Common myeloid progenitor, CD34-positive (primary cell): Measurements from ENCODE around the gene CD96.
A peak's percentile ranks its signal among the peaks of the same experiment; 100 is the strongest.

ENCODE experiments used
- CTCF ChIA-PET: fragments of 350-600 bp; sonication (Branson Sonifier 250); formaldehyde crosslinking; loops from one replicate; lab custom pipeline; 2021; ENCODE audit warnings: antibody characterized with exemption; lab: Charles Lee
- POLR2A ChIA-PET: fragments of 350-600 bp; sonication (Branson Sonifier 250); formaldehyde crosslinking; loops from one replicate; lab custom pipeline; 2021; ENCODE audit warnings: antibody characterized with exemption; lab: Charles Lee
- DNase-seq, 3 donors: peaks; one replicate each; pipeline versions ENCODE4 v3.0.0 to v3.0.0-alpha.2; 2013
- H3K27ac ChIP-seq, 2 experiments: 1 replicate in 1 of 2; 2 replicates in 1 of 2; pipeline ENCODE4 v1.7.0; 2013; ENCODE audit warnings: inconsistent platforms in 2 of 2, low read length in 2 of 2, mild to moderate bottlenecking in 2 of 2, low read depth in 1 of 2, moderate library complexity in 1 of 2; ENCODE audit not compliant: severe bottlenecking in 2 of 2, insufficient read depth in 1 of 2, poor library complexity in 1 of 2
- H3K27me3 ChIP-seq, 5 experiments: replicated peaks in 2 of 5; 1 replicate in 3 of 5; 2 replicates in 2 of 5; pipeline versions ENCODE4 v1.6.1 to v1.7.0; 2013; ENCODE audit warnings: low read length in 4 of 5, mild to moderate bottlenecking in 2 of 5, moderate library complexity in 2 of 5, inconsistent platforms in 1 of 5; ENCODE audit not compliant: insufficient read depth in 5 of 5, control insufficient read depth in 4 of 5
- H3K36me3 ChIP-seq, 4 experiments: 1 replicate in 2 of 4; 2 replicates in 2 of 4; pipeline versions ENCODE4 v1.6.1 to v1.7.0; 2013; ENCODE audit warnings: low read length in 3 of 4, control low read depth in 1 of 4, mild to moderate bottlenecking in 1 of 4; ENCODE audit not compliant: control insufficient read depth in 4 of 4, insufficient read depth in 4 of 4
- H3K4me1 ChIP-seq, 4 experiments: 1 replicate in 3 of 4; 2 replicates in 1 of 4; pipeline versions ENCODE4 v1.6.1 to v1.7.1; 2013; ENCODE audit warnings: low read length in 3 of 4, mild to moderate bottlenecking in 3 of 4, control low read depth in 1 of 4, inconsistent platforms in 1 of 4, moderate library complexity in 1 of 4; ENCODE audit not compliant: control insufficient read depth in 4 of 4, insufficient read depth in 4 of 4; ENCODE audit errors: control extremely low read depth in 1 of 4
- H3K4me3 ChIP-seq, 7 experiments: 1 replicate in 4 of 7; 2 replicates in 3 of 7; pipeline versions ENCODE4 v1.5.1 to v1.7.0; 2013; ENCODE audit warnings: mild to moderate bottlenecking in 7 of 7, low read length in 6 of 7, moderate library complexity in 6 of 7, inconsistent platforms in 2 of 7, low read depth in 2 of 7, control low read depth in 1 of 7; ENCODE audit not compliant: insufficient read depth in 4 of 7, control insufficient read depth in 1 of 7; ENCODE audit errors: extremely low read depth in 1 of 7
- H3K9me3 ChIP-seq, 5 experiments: 1 replicate in 4 of 5; 2 replicates in 1 of 5; pipeline versions ENCODE4 v1.6.1 to v1.7.1; 2013; ENCODE audit warnings: low read length in 4 of 5, mild to moderate bottlenecking in 2 of 5, inconsistent platforms in 1 of 5, low read depth in 1 of 5, moderate library complexity in 1 of 5; ENCODE audit not compliant: control insufficient read depth in 4 of 5, insufficient read depth in 2 of 5; ENCODE audit errors: control extremely low read depth in 1 of 5
- WGBS: methylation state at CpG from one replicate; pipeline ENCODE4 v1.1.5; 2013; ENCODE audit not compliant: insufficient coverage; 5-methylcytosine and 5-hydroxymethylcytosine counted together

CD96 gene

GRCh38 chr3:111607240-111607920, 65.4 kb downstream of the CD96 start:
- Histone ChIP-seq H3K4me3 (no peak overlapping the region), H3K27me3 (peaks cover 0 to 4% (median 0%) of the 10 kb centered on the region in 5 experiments), H3K4me1 (peaks cover 0 to 17% (median 4%) of the 10 kb centered on the region in 4 experiments), H3K36me3 (no peaks in the 10 kb centered on the region), H3K27ac (no peak overlapping the region), H3K9me3 (peaks cover 0 to 1% (median 0%) of the 10 kb centered on the region in 5 experiments)
- POLR2A ChIA-PET: no interaction called here
- no CpG with 5 or more reads among the region's 3 CpGs for WGBS
- DNase-seq: no peak
- CTCF ChIA-PET: interaction anchor here (0.9 kb wide), 1 partner anchor 12 kb away, joined by 3 read pairs; the partner anchor contains the start of gene ZBED2

DNA sequence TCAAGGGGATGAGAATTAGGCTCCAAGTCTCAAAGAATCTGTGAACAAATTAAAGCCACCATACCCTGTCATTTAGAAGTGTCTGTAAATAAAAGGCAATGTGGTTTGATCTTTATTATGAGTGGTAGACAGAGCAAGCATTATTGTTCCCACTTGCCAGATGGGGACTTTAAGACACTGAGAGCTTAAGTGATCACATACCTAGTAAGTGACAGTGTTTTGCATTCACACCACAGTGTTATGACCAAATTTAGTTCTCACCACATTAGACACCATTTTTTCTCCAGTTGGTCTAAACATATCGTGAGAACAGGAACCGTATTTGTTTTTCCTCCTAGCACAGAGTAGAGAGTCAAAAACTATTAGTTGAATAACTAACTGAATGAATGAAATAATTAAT, 66.4 kb downstream of the CD96 start:
- Histone ChIP-seq H3K27me3 (peaks cover 0 to 4% (median 0%) of the 10 kb centered on the region in 5 experiments), H3K4me1 (peaks cover 0 to 17% (median 4%) of the 10 kb centered on the region in 4 experiments), H3K4me3 (no peak overlapping the region), H3K9me3 (peaks cover 0 to 1% (median 0%) of the 10 kb centered on the region in 5 experiments), H3K36me3 (no peaks in the 10 kb centered on the region), H3K27ac (no peak overlapping the region)
- ChIA-PET POLR2A (no interaction called here), CTCF (interaction anchor here (0.9 kb wide), 1 partner anchor 13 kb away, joined by 3 read pairs; the partner anchor contains the start of gene ZBED2)
- DNase-seq: no peak
- WGBS: no CpG with 5 or more reads among the region's 2 CpGs

DNA sequence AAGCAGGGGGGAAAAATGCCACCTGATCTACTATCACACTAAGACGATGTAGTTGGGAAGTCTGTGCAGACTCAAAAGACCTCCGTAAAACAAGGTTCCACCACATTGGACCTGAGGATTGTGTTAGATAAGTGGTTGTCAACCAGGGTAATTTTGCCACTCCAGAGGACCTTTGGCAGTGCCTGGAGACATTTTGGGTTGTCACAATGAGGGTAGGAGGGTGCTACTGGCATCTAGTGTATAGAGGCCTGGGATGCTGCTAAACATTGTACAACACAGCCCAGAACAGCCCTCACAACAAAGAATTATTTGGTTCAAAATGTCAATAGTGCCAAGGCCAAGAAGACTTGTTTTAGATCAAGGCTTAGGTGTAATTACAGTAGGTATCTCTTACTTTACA, 67.7 kb downstream of the CD96 start:
- WGBS: 100% methylated on average over 2 of the region's 2 CpGs
- Histone ChIP-seq H3K27ac (no peak overlapping the region), H3K4me3 (no peak overlapping the region), H3K9me3 (peaks cover 0 to 1% (median 0%) of the 10 kb centered on the region in 5 experiments), H3K4me1 (peaks cover 0 to 17% (median 4%) of the 10 kb centered on the region in 4 experiments), H3K27me3 (peaks cover 0 to 4% (median 0%) of the 10 kb centered on the region in 5 experiments), H3K36me3 (no peaks in the 10 kb centered on the region)
- ChIA-PET POLR2A (no interaction called here), CTCF (interaction anchor here (1.3 to 1.7 kb wide), 2 partner anchors 9 to 10 kb away, joined by 4 to 5 read pairs; no protein-coding TSS in a partner anchor)
- no peak for DNase-seq

GRCh38 chr3:111610189-111610588, 68.2 kb downstream of the CD96 start:
- peaks cover 0 to 17% (median 4%) of the 10 kb centered on the region in 4 experiments for H3K4me1 ChIP-seq
- no peaks in the 10 kb centered on the region for H3K36me3 ChIP-seq
- peaks cover 0 to 4% (median 0%) of the 10 kb centered on the region in 5 experiments for H3K27me3 ChIP-seq
- DNase-seq: peak; percentile 65 to 89 (median 88)
- peaks cover 0 to 1% (median 0%) of the 10 kb centered on the region in 5 experiments for H3K9me3 ChIP-seq
- POLR2A ChIA-PET: no interaction called here
- CTCF ChIA-PET: interaction anchor here (1.0 to 1.7 kb wide), 3 partner anchors 9 to 13 kb away, joined by 3 to 5 read pairs (median 4); no protein-coding TSS in a partner anchor
- WGBS: 0% methylated on average over 2 of the region's 5 CpGs
- H3K4me3 ChIP-seq: no peak overlapping the region
- no peak overlapping the region for H3K27ac ChIP-seq

- no peak overlapping the region for H3K4me3 ChIP-seq
- POLR2A ChIA-PET: no interaction called here
- WGBS: 89% methylated on average over 8 of the region's 8 CpGs
- peaks cover 0 to 21% (median 4%) of the 10 kb centered on the region in 4 experiments for H3K4me1 ChIP-seq
- CTCF ChIA-PET: interaction anchor here (1.0 to 1.7 kb wide), 3 partner anchors 8 to 13 kb away, joined by 3 to 5 read pairs (median 4); no protein-coding TSS in a partner anchor
- DNase-seq: no peak
- H3K36me3 ChIP-seq: no peaks in the 10 kb centered on the region
- H3K27me3 ChIP-seq: peaks cover 0 to 4% (median 0%) of the 10 kb centered on the region in 5 experiments
- peaks cover 0 to 1% (median 0%) of the 10 kb centered on the region in 5 experiments for H3K9me3 ChIP-seq
- no peak overlapping the region for H3K27ac ChIP-seq
Observed at GRCh38 chr3:111610612-111611054, 68.6 kb downstream of the CD96 start.

GRCh38 chr3:111613294-111613693, 71.3 kb downstream of the CD96 start:
- DNase-seq: no peak
- peaks cover 0 to 4% (median 0%) of the 10 kb centered on the region in 5 experiments for H3K27me3 ChIP-seq
- peaks cover 0 to 34% (median 11%) of the 10 kb centered on the region in 4 experiments for H3K4me1 ChIP-seq
- no peak overlapping the region for H3K4me3 ChIP-seq
- peaks cover 0 to 2% (median 0%) of the 10 kb centered on the region in 5 experiments for H3K9me3 ChIP-seq
- H3K36me3 ChIP-seq: no peaks in the 10 kb centered on the region
- POLR2A ChIA-PET: no interaction called here
- CTCF ChIA-PET: interaction anchor here (0.9 to 1.2 kb wide), 3 partner anchors 11 to 78 kb away, joined by 3 read pairs; no protein-coding TSS in a partner anchor
- no CpG with 5 or more reads among the region's 1 CpG for WGBS
- H3K27ac ChIP-seq: no peak overlapping the region
